ENCODE data around the gene GEMIN4. TPM values are rescaled to one million over a fixed set of nuclear protein-coding genes. Genes with fewer than 3 reads are reported as not detected.

GEMIN4 gene
- total and polyA plus RNA-seq, 2 experiments from 2014 or later, result 14.1 to 45.0 TPM

GRCh38 chr17:705011-705410 is 47.1 kb downstream of the GEMIN4 start:
- H3K4me1 Mint-ChIP-seq, result no peaks in the 10 kb centered on the region
- H3K9me3 Mint-ChIP-seq, result no peaks in the 10 kb centered on the region
- TF ChIP-seq ZNF331 (CRISPR knock-in tag; IDR thresholded peaks at IDR 0.05; ENCODE audit: low read depth), result no peak
- TF ChIP-seq STAT1 (IDR thresholded peaks at IDR 0.05; ENCODE audit: unreplicated experiment), result no peak
- no peak for TF ChIP-seq EZH2 (IDR thresholded peaks at IDR 0.05; ENCODE audit: low read depth, unreplicated experiment)
- TF ChIP-seq NANOG (IDR thresholded peaks at IDR 0.05; ENCODE audit: borderline replicate concordance), result no peak
- TF ChIP-seq, protein P1, sequence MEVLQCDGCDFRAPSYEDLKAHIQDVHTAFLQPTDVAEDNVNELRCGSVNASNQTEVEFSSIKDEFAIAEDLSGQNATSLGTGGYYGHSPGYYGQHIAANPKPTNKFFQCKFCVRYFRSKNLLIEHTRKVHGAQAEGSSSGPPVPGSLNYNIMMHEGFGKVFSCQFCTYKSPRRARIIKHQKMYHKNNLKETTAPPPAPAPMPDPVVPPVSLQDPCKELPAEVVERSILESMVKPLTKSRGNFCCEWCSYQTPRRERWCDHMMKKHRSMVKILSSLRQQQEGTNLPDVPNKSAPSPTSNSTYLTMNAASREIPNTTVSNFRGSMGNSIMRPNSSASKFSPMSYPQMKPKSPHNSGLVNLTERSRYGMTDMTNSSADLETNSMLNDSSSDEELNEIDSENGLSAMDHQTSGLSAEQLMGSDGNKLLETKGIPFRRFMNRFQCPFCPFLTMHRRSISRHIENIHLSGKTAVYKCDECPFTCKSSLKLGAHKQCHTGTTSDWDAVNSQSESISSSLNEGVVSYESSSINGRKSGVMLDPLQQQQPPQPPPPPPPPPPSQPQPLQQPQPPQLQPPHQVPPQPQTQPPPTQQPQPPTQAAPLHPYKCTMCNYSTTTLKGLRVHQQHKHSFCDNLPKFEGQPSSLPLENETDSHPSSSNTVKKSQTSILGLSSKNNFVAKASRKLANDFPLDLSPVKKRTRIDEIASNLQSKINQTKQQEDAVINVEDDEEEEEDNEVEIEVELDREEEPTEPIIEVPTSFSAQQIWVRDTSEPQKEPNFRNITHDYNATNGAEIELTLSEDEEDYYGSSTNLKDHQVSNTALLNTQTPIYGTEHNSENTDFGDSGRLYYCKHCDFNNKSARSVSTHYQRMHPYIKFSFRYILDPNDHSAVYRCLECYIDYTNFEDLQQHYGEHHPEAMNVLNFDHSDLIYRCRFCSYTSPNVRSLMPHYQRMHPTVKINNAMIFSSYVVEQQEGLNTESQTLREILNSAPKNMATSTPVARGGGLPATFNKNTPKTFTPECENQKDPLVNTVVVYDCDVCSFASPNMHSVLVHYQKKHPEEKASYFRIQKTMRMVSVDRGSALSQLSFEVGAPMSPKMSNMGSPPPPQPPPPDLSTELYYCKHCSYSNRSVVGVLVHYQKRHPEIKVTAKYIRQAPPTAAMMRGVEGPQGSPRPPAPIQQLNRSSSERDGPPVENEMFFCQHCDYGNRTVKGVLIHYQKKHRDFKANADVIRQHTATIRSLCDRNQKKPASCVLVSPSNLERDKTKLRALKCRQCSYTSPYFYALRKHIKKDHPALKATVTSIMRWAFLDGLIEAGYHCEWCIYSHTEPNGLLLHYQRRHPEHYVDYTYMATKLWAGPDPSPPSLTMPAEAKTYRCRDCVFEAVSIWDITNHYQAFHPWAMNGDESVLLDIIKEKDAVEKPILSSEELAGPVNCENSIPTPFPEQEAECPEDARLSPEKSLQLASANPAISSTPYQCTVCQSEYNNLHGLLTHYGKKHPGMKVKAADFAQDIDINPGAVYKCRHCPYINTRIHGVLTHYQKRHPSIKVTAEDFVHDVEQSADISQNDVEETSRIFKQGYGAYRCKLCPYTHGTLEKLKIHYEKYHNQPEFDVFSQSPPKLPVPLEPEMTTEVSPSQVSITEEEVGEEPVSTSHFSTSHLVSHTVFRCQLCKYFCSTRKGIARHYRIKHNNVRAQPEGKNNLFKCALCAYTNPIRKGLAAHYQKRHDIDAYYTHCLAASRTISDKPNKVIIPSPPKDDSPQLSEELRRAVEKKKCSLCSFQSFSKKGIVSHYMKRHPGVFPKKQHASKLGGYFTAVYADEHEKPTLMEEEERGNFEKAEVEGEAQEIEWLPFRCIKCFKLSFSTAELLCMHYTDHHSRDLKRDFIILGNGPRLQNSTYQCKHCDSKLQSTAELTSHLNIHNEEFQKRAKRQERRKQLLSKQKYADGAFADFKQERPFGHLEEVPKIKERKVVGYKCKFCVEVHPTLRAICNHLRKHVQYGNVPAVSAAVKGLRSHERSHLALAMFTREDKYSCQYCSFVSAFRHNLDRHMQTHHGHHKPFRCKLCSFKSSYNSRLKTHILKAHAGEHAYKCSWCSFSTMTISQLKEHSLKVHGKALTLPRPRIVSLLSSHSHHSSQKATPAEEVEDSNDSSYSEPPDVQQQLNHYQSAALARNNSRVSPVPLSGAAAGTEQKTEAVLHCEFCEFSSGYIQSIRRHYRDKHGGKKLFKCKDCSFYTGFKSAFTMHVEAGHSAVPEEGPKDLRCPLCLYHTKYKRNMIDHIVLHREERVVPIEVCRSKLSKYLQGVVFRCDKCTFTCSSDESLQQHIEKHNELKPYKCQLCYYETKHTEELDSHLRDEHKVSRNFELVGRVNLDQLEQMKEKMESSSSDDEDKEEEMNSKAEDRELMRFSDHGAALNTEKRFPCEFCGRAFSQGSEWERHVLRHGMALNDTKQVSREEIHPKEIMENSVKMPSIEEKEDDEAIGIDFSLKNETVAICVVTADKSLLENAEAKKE (CRISPR knock-in tag; IDR thresholded peaks at IDR 0.05), result no peak
- no peak for TF ChIP-seq CTCF (conservative IDR thresholded peaks at IDR 0.05; ENCODE audit: low read depth in 2 of 2)
- TF ChIP-seq, protein P2, sequence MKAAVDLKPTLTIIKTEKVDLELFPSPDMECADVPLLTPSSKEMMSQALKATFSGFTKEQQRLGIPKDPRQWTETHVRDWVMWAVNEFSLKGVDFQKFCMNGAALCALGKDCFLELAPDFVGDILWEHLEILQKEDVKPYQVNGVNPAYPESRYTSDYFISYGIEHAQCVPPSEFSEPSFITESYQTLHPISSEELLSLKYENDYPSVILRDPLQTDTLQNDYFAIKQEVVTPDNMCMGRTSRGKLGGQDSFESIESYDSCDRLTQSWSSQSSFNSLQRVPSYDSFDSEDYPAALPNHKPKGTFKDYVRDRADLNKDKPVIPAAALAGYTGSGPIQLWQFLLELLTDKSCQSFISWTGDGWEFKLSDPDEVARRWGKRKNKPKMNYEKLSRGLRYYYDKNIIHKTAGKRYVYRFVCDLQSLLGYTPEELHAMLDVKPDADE (IDR thresholded peaks at IDR 0.05), result no peak
- Histone ChIP-seq H4K20me1 (replicated peaks; ENCODE audit: insufficient read depth) (peaks cover 5% of the 10 kb centered on the region; the same call in 1 of the 2 replicates), H3K9me2 (ENCODE audit: insufficient read depth) (no peaks in the 10 kb centered on the region), H3K27me3 (ENCODE audit: insufficient read depth) (no peaks in the 10 kb centered on the region), H3K4me1 (ENCODE audit: insufficient read depth) (0 out of 2 replicates have a peak, but pooled peaks cover 2% of the 10 kb centered on the region), H3K4me3 (no peak overlapping the region), H3K4me2 (no peak overlapping the region), H3K36me3 (ENCODE audit: insufficient read depth) (peaks cover 7% of the 10 kb centered on the region; the same call in 1 of the 2 replicates), H3F3A (replicated peaks; ENCODE audit: low read depth) (0 out of 2 replicates have a peak, but pooled peaks cover 3% of the 10 kb centered on the region), H3K27ac (ENCODE audit: low read depth) (no peak overlapping the region), H2AFZ (no peak overlapping the region), H3K79me2 (replicated peaks; ENCODE audit: insufficient read depth) (peaks cover 5% of the 10 kb centered on the region; the same call in 1 of the 2 replicates)
- ATAC-seq (no peak), DNase-seq (ENCODE audit: low spot score) (no peak)
- no peak overlapping the region for H3K4me3 Mint-ChIP-seq
- H3K27me3 Mint-ChIP-seq (ENCODE audit: insufficient read depth, low read depth, poor library complexity), result no peaks in the 10 kb centered on the region
- H3K27ac Mint-ChIP-seq, result no peak overlapping the region
- H3K36me3 Mint-ChIP-seq (ENCODE audit: low read depth), result peaks cover 16% of the 10 kb centered on the region
